Hematopoietic multipotent progenitor cell treated with erythropoietin and hydrocortisone succinate and interleukin-3 and kit ligand, for 4 days (in vitro differentiated cells): ENCODE measurements around the gene SCN9A.
A peak's percentile ranks its signal among the peaks of the same experiment; 100 is the strongest.
"Not testable (repeated sequence)": the region's sequence is repeated elsewhere in the genome, so short reads cannot be mapped to it uniquely, and the experiment has no call there.

Experiments
- DNase-seq: peaks from one replicate; pipeline ENCODE4 v3.0.0-alpha.2; 2015

The SCN9A gene

DNA sequence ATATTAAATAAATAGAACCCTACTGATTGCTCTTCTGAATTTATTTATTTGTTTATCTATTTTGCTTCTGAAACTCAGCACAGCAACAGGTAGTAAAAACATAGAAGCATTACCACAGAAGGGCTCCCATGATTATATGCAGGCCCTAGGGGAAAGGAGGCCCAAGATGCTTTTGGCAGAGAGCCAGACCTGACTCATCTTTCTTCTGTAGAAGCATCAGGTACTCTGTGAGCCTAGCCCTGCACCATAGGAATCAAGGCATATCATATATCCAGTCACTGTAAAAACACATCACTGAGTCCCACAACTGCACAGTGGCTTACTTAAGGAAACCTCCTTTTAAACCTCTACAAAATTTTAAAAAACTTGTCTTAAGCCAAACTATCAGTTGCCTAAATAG is 1.8 kb downstream of the SCN9A start:
- DNase-seq = peak; percentile 53

DNA sequence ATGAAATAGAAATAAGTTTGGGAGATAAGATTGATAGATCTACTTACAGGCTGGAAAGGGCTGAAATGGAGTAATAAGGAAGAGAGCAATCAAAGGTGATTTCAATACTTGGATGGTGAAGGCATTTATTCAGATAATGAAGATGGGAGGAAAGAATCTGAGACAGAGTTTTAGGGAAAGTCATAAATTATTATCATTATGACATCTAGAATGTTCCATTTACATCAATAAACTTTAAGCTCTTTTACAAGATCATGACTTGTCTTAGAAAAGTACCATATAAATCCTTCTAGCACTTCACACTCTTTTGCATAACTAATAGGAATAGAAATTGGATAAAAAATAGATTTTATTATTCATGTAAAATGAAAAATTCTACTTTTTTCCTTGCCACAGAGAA is 2.2 kb downstream of the SCN9A start:
- no peak for DNase-seq

- peak; percentile 30 for DNase-seq
Observed at GRCh38 chr2:166373105-166373504, 2.6 kb downstream of the SCN9A start.

GRCh38 chr2:166372046-166372445 is 3.7 kb downstream of the SCN9A start:
- DNase-seq = no peak

DNA sequence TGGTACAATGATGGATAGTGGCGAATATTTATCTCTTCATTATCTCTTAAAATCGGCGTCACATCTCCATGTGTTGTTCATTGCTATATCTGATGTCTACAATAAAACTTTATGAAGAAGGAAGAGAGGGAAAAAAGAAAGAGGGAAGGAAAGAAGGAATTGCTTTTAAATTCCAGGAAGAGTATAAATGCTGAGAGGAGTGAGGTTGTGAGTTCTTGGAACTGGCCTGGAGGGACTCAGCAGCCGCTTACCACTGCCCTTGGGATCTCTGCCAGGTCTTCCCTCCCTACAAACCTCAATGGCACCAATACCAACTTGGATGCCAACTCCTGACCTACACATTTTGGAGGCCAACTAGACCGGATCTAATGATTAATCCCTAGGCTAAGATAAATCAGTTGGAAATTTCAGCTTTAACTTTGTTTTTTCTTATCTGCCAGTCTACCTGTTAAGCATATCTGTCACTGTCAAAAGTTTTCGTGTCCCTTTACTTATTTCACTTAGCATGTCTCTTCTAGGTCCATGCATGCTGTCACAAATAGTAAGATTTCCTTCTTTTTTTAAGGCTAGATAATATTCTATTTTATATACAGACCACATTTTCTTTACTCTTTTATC is 9.8 kb downstream of the SCN9A start:
- no peak for DNase-seq

DNA sequence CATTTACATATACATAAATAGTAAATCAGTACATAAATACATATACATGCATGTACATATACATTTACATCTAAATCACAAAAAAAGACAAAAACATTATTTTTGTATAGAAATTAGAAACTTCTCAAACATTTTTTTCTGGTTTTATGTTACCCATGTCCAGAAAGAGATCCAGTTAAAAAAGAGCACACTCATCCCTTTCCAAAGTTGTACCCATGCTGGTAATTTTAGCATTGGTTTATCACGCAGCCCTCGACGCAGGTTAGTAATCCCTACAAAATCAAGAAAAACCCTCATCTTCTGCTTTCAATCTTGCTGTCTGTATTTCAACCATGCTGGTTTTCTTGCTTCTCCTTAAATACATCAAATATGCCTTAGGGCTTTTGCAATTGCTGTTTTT is 10.5 kb downstream of the SCN9A start:
- DNase-seq = no peak

GRCh38 chr2:166364476-166365161 is 11.1 kb downstream of the SCN9A start:
- no peak for DNase-seq

DNA sequence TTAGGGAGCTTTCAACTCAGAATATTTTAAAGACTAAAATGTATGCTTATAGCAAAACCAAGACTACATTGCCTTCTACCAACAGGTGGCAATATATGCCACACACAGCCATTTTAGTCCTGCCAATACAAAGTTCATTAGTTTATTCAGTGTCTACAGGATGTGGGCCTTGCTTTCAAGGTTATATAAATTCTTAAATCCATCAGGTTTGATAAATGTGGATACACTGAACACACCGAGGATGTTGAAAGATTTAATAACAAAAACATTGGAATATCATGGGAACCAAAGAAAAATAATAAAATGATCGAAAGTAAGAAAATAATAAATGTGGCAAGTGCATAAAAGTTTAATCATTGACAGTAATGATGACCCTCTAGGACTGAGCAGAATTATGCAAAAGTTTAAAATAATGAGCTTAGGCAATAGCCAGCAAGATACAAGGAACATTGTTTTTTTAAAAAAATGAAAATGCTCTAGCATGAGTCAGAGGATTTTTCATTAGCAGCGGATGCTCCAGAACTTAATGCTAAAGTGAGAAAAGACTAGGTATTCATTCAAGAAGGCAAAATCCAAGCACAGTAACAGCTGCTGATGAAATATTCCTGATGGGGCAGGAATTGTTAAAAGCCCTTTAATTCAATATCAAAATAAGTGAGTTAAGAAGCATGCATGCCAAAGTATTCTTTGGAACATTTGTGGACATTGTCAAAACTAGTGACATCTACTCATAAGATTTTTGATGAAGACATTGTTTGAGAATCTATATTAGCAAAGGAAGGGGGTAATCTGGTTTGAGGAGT is 14.2 kb downstream of the SCN9A start:
- DNase-seq = peak; percentile 78

- DNase-seq = no peak
Observed at GRCh38 chr2:166360906-166361305, 14.8 kb downstream of the SCN9A start.

GRCh38 chr2:166360426-166360825 is 15.3 kb downstream of the SCN9A start:
- DNase-seq = no peak

DNA sequence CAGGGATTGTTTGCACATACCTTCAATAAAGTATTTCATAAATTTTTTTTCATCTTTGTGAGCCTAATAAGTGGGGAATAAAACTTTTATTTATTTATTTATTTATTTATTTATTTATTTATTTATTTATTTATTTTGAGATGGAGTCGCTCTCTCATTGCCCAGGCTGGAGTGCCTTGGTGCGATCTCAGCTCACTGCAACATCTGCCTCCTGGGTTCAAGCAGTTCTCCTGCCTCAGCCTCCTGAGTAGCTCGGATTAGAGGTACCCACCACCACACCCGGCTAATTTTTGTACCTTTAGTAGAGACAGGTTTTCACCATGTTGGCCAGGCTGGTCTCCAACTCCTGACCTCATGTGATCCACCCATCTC is 17.8 kb downstream of the SCN9A start:
- not testable (repeated sequence) for DNase-seq

DNA sequence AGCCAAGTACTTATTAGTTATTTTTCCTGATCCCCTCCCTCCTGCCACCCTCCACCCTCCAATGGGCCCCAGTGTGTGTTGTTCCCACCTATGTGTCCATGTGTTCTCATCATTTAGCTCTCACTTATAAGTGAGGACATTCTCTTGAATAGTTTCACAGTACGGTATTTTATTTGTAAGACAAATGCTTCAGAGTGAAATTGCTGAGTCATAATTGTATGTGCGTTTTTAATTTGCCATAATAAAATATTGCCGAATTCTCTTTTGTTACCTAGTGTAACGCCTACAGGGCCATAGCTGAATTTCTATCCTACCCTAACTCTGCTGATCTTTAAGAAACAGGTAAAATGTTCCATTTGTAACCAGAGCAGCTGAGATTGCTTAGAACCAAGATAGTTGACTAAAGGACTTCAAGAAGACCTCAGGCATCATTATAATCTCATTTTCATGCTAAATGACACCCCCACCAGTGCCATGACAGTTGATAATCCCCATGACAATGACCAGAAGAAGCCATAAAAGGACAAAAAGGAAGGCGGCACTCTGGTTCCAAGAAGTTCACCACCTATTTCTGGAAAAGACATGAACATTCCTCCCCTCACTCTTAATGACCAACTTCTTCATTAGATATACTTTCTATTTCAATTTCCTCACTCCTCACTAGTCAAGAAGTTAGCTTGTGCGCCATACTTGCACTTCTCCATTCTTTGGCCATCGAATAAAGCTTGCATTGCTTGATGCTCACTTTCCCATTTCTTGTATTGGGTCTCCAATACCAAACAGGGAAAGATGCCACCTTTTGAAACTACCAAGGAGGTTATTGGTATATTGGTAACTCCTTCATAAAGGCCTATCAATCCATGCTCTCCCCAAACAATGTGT is 18.4 kb downstream of the SCN9A start:
- DNase-seq = peak; percentile 21

DNA sequence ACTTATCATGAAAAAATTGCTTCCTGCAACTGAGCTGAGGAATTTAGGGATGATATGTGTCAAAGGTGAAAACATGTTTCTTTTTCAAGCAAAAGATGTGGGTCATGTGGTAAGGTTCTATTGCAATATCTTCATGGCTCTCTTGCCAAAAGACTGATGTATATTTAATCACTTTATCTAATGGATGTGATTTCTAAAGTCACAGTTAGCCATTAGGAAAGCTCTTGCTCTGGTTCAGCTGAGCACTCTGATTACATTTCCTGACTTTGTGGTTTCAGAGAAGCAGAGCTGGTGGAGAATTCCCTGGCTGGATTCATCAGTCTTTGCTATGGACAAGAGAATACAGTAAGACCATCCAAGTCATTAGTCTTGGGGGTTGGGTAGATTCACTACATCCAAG is 24.4 kb downstream of the SCN9A start:
- DNase-seq = no peak

DNA sequence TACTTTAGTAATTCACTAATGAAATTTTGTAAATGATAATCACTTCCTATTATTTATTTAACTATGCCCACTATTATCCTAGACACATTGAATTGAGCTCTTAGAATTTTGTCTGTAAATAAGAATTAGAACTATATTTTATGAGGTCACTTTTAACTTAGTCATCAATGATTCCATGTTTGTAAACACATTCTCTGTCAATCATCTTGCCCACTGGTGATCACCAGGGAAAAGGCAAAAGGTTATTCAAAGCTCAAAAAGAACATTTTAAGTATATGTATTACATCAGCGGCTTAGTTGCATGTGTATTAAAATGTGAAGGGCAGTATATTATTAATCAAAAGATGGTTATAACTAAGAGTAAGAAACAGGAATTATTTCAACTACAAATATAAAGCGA is 25.2 kb downstream of the SCN9A start:
- no peak for DNase-seq

- no peak for DNase-seq
Observed at GRCh38 chr2:166344286-166345113, 31.2 kb downstream of the SCN9A start.

- no peak for DNase-seq
Observed at GRCh38 chr2:166343467-166343866, 32.3 kb downstream of the SCN9A start.

DNA sequence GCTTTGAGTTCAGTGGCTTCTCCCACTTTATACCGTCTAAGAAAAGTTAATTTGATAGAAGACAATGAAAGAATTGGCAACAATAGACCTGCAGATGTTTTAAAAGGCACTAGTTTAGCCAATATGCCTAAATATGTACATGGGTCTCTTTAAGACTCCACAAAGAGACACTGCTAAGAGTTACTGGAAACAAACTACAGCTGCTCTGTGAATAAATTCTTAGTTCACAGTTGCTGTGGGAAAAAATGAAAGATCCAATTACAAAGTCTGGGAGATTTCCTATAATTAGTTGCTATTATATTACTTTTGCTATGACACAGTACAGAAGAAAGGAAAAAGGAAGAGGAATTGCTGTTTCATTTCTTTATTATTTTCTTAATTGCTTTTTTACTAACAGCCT is 34.3 kb downstream of the SCN9A start:
- DNase-seq = no peak

- DNase-seq = no peak
Observed at GRCh38 chr2:166338831-166339339, 36.9 kb downstream of the SCN9A start.

DNA sequence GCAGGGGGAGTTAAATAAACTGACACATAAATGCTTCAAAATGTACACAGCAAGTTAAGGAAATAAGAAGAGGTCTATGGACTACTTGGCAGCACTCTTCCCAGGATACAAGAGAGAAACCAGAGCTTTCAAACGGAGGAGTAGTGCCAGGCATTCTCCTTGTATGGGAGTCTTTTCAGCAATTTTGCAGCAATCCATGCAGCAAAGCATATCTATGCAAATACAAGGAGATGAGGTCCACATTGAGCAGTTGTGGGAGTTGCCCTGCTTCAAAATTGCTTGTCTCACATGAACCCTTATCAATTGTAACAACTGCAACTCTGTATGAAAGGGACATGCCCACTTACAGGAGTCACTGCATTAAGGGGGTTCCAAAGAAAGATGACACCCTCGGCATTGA is 37.8 kb downstream of the SCN9A start:
- DNase-seq = no peak

DNA sequence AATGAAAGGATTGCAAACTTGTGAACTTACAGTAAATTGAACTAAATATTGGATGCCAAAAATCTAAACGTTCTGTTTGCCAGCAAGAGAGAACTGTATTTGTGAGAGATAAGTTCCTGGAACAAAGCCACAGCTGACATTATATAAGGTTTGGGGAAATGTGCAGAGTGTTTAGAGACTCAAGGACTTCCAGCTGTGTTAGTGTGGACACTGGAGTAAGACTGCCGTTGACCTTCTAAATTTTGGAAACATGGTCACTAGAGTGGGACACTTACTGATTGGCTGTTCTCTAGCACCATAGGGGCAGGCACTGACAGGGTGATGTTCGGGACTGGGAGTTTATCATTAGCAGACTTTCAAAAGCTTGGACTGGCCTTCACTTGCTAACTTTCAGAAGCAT is 40.5 kb downstream of the SCN9A start:
- no peak for DNase-seq

DNA sequence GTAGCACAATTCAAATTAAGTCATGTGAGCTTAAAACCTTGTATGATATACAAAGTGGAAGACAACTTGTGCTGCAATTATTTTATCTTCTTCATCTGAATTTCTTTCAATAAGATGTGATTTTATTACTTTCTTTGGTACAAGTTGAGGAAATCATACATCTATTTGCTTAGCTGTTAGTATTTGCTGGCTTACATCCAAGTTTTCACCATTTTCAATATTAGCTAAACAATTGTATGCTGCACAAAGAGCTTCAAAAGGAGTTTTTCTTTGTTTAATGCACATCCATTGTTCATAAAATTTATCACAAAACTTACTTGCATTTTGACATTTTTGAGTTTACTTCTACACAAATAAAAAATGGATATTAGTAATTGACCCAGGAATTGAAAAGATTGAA is 40.9 kb downstream of the SCN9A start:
- no peak for DNase-seq

DNA sequence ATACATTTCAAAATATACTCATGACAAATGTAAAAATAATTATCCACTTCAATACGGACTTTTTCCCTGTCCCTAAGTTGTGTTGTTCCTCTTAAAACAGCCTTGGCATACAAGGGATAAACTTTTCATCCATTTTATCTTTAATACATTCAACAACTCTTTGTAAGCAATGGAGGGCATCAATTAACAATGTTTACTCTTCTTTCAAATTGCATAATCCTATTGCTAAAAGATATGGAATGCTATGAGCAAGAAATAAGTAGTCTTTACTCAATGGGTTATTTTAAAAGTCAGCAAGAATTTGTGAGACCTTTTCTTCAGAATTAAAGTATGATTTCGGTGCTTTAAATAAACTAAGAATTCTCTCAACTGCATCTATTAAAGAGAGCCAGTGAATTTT is 41.9 kb downstream of the SCN9A start:
- DNase-seq = no peak
